ENCODE measurements around the gene ARID4A. TPM values are rescaled to one million over a fixed set of nuclear protein-coding genes. Genes with fewer than 3 reads are reported as not detected.
A peak's percentile ranks its signal among the peaks of the same experiment; 100 is the strongest.

Gene ARID4A
- total and polyA plus RNA-seq, 9 of the 15 experiments (the other 6 are each of a cell fraction or from before 2014, with no cell fraction given): 2.4 to 11.5 (median 8.7) TPM

DNA sequence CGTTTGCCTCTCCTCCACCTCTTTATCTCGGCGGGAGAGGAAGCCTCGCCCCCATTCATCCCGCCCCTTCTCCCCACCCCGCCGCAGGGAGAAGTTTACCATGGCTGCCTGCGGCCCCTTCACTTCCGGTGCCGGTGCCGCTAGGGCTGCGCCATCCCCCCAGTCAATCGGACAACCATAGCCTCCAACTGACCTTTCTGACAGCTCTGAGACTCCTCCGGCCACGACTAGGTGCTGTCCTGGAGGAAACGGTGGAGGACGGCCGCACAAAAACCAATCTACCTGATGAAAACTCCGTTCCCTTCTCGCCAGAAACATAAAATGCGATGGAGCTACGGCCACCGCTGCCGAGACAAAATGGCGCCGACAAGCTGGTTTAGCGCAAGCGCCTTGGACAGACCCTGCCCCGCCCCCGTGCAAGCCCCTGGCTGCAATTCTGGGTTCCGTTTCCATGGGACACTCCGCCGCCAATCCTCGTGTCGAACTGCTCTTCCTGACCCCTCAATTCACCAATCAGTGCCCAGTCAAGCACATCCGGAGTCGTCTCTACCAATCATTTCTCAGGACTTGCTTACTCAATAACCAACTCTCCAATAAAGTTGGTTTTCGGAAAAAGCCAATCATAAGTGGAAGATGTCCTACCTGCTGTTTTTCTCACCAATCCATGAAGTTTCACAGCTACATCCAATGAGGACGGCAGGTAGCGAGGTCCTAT lies 436 bp upstream of the ARID4A start (continued):
- TF ChIP-seq, protein P1, sequence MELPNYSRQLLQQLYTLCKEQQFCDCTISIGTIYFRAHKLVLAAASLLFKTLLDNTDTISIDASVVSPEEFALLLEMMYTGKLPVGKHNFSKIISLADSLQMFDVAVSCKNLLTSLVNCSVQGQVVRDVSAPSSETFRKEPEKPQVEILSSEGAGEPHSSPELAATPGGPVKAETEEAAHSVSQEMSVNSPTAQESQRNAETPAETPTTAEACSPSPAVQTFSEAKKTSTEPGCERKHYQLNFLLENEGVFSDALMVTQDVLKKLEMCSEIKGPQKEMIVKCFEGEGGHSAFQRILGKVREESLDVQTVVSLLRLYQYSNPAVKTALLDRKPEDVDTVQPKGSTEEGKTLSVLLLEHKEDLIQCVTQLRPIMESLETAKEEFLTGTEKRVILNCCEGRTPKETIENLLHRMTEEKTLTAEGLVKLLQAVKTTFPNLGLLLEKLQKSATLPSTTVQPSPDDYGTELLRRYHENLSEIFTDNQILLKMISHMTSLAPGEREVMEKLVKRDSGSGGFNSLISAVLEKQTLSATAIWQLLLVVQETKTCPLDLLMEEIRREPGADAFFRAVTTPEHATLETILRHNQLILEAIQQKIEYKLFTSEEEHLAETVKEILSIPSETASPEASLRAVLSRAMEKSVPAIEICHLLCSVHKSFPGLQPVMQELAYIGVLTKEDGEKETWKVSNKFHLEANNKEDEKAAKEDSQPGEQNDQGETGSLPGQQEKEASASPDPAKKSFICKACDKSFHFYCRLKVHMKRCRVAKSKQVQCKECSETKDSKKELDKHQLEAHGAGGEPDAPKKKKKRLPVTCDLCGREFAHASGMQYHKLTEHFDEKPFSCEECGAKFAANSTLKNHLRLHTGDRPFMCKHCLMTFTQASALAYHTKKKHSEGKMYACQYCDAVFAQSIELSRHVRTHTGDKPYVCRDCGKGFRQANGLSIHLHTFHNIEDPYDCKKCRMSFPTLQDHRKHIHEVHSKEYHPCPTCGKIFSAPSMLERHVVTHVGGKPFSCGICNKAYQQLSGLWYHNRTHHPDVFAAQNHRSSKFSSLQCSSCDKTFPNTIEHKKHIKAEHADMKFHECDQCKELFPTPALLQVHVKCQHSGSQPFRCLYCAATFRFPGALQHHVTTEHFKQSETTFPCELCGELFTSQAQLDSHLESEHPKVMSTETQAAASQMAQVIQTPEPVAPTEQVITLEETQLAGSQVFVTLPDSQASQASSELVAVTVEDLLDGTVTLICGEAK (IDR thresholded peaks at IDR 0.05): peak; percentile 79
- TF ChIP-seq, protein P1 (CRISPR knock-in tag; IDR thresholded peaks at IDR 0.05): no peak
- no peak for TF ChIP-seq ZBTB34 (CRISPR knock-in tag; IDR thresholded peaks at IDR 0.05)
- peak; percentile 84; the same call in 1 of the 2 replicates for TF ChIP-seq ZNF165 (CRISPR knock-in tag; IDR thresholded peaks at IDR 0.05; ENCODE audit: borderline replicate concordance)
- no peak for TF ChIP-seq GTF2F1 (IDR thresholded peaks at IDR 0.05; ENCODE audit: low read depth, low read length)
- no peak for TF ChIP-seq CGGBP1 (CRISPR knock-in tag; IDR thresholded peaks at IDR 0.05)
- TF ChIP-seq MED1 (CRISPR knock-in tag; IDR thresholded peaks at IDR 0.05; ENCODE audit: borderline replicate concordance): no peak
- no peak for TF ChIP-seq ZNF253 (CRISPR knock-in tag; conservative IDR thresholded peaks at IDR 0.05)
- TF ChIP-seq MTA2 (IDR thresholded peaks at IDR 0.05; ENCODE audit: low read depth): no peak
- TF ChIP-seq HMBOX1 (IDR thresholded peaks at IDR 0.05): no peak
- TF ChIP-seq POLR2G (IDR thresholded peaks at IDR 0.05; ENCODE audit: low read depth, low read length): peak; percentile 87
- no peak for TF ChIP-seq ZNF124 (CRISPR knock-in tag; IDR thresholded peaks at IDR 0.05)
- TF ChIP-seq TARDBP (IDR thresholded peaks at IDR 0.05): no peak
- TF ChIP-seq BRCA1 (IDR thresholded peaks at IDR 0.05): no peak
- TF ChIP-seq BRCA1 (CRISPR knock-in tag; IDR thresholded peaks at IDR 0.05): no peak
- TF ChIP-seq, protein P2, sequence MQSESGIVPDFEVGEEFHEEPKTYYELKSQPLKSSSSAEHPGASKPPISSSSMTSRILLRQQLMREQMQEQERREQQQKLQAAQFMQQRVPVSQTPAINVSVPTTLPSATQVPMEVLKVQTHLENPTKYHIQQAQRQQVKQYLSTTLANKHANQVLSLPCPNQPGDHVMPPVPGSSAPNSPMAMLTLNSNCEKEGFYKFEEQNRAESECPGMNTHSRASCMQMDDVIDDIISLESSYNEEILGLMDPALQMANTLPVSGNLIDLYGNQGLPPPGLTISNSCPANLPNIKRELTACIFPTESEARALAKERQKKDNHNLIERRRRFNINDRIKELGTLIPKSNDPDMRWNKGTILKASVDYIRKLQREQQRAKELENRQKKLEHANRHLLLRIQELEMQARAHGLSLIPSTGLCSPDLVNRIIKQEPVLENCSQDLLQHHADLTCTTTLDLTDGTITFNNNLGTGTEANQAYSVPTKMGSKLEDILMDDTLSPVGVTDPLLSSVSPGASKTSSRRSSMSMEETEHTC (IDR thresholded peaks at IDR 0.05): no peak
